ENCODE measurements around the gene GON7.

Gene GON7

DNA sequence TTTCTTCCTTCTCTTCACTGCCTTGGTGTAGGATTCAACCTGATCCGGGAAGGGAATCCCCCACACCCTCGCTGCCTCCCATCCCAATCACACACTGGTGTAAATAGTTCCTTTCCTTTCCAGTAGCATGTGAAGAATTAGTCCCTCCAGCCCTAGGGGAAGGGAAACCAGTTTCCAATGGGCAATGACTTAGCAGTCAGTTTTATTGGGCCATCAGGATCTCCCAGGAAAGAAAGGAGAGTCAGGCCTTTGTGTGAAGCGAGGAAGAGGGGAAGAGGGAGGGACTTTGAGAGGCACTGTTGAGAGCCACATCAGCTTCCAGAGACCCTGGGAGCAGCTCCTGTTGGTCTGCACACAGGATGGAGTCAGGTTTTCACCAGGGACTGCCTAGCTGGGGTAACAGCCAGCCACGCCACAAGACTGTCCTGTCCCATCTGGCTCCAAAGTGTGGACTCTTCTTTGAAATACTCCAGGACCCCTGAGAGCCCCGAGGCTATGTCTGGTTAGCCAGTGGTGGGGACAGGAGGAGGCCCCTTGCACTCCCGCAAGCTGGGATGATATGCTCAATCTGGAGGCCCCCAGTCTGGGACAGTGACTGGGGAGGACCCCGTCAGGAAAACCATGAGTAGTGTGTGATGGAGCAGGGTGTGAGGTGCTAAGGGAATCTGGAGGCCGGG lies 50.0 kb downstream of the GON7 start:
- TF ChIP-seq FOXM1 (IDR thresholded peaks at IDR 0.05; ENCODE audit: borderline replicate concordance, low read depth) (no peak), EGR1 (IDR thresholded peaks at IDR 0.05) (no peak), CREB1 (IDR thresholded peaks at IDR 0.05; ENCODE audit: low read depth) (no peak), EP300 (IDR thresholded peaks at IDR 0.05; ENCODE audit: borderline replicate concordance) (no peak), CEBPB (IDR thresholded peaks at IDR 0.05) (no peak), TAF1 (IDR thresholded peaks at IDR 0.05; ENCODE audit: low read depth) (no peak), TEAD4 (IDR thresholded peaks at IDR 0.05) (no peak), ZBTB7A (IDR thresholded peaks at IDR 0.05; ENCODE audit: low read depth) (no peak), YY1 (IDR thresholded peaks at IDR 0.05; ENCODE audit: low read depth) (no peak), TCF12 (IDR thresholded peaks at IDR 0.05; ENCODE audit: low read depth) (no peak), NFIC (IDR thresholded peaks at IDR 0.05) (no peak), RAD21 (IDR thresholded peaks at IDR 0.05; ENCODE audit: low read depth) (no peak)
- TF ChIP-seq, protein P1, sequence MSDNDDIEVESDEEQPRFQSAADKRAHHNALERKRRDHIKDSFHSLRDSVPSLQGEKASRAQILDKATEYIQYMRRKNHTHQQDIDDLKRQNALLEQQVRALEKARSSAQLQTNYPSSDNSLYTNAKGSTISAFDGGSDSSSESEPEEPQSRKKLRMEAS (IDR thresholded peaks at IDR 0.05), result no peak
- TF ChIP-seq, protein P2, sequence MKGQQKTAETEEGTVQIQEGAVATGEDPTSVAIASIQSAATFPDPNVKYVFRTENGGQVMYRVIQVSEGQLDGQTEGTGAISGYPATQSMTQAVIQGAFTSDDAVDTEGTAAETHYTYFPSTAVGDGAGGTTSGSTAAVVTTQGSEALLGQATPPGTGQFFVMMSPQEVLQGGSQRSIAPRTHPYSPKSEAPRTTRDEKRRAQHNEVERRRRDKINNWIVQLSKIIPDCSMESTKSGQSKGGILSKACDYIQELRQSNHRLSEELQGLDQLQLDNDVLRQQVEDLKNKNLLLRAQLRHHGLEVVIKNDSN (IDR thresholded peaks at IDR 0.05), result no peak
- TF ChIP-seq, protein P3, sequence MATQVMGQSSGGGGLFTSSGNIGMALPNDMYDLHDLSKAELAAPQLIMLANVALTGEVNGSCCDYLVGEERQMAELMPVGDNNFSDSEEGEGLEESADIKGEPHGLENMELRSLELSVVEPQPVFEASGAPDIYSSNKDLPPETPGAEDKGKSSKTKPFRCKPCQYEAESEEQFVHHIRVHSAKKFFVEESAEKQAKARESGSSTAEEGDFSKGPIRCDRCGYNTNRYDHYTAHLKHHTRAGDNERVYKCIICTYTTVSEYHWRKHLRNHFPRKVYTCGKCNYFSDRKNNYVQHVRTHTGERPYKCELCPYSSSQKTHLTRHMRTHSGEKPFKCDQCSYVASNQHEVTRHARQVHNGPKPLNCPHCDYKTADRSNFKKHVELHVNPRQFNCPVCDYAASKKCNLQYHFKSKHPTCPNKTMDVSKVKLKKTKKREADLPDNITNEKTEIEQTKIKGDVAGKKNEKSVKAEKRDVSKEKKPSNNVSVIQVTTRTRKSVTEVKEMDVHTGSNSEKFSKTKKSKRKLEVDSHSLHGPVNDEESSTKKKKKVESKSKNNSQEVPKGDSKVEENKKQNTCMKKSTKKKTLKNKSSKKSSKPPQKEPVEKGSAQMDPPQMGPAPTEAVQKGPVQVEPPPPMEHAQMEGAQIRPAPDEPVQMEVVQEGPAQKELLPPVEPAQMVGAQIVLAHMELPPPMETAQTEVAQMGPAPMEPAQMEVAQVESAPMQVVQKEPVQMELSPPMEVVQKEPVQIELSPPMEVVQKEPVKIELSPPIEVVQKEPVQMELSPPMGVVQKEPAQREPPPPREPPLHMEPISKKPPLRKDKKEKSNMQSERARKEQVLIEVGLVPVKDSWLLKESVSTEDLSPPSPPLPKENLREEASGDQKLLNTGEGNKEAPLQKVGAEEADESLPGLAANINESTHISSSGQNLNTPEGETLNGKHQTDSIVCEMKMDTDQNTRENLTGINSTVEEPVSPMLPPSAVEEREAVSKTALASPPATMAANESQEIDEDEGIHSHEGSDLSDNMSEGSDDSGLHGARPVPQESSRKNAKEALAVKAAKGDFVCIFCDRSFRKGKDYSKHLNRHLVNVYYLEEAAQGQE (IDR thresholded peaks at IDR 0.05; ENCODE audit: low read depth), result no peak

DNA sequence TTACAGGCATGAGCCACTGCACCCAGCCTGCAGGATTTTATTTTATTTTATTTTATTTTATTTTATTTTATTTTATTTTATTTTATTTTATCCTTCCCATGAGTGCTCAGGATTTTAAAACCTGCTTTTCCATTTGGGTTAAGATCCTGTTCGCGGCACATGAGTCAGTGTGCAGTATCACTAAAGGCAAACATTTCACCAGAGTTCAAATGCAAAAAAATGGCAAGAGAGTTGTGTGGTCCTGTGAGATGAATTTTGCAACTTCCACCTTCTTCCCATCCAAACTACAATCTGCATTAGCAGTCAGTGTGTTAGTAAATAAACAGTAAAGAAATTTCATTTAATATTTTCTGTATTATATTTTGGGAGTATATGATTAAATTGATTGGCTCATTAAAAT lies 51.2 kb downstream of the GON7 start:
- TF ChIP-seq RAD21 (IDR thresholded peaks at IDR 0.05; ENCODE audit: low read depth) (no peak), CEBPB (IDR thresholded peaks at IDR 0.05) (no peak), TAF1 (IDR thresholded peaks at IDR 0.05; ENCODE audit: low read depth) (no peak), EP300 (IDR thresholded peaks at IDR 0.05; ENCODE audit: borderline replicate concordance) (no peak), YY1 (IDR thresholded peaks at IDR 0.05; ENCODE audit: low read depth) (no peak), TEAD4 (IDR thresholded peaks at IDR 0.05) (no peak), NFIC (IDR thresholded peaks at IDR 0.05) (no peak)
- TF ChIP-seq, protein P3 (IDR thresholded peaks at IDR 0.05; ENCODE audit: low read depth), result no peak
- TF ChIP-seq, protein P2 (IDR thresholded peaks at IDR 0.05), result no peak
- TF ChIP-seq, protein P1 (IDR thresholded peaks at IDR 0.05), result no peak

DNA sequence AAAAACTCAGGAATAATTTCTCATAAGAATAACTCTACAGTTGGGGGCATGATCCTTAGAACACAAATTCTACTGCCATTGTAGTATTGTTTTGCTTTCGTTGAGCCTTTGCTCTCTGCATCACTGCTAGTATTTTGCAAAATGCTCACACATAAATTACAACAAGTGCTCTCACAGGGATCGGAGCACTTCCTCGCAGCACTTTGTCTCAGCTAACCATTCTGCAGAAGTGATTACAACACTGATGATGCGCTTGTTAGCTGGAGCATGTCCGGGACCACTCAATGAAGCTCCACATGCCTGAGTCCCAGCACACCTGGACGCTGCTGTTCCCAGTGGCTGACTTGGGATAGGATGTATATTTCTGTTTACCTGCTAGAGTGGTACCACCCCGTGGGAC lies 53.7 kb downstream of the GON7 start:
- TF ChIP-seq, protein P2 (IDR thresholded peaks at IDR 0.05), result no peak
- no peak for TF ChIP-seq CEBPB (IDR thresholded peaks at IDR 0.05)
- no peak for TF ChIP-seq CREB1 (IDR thresholded peaks at IDR 0.05; ENCODE audit: low read depth)
- TF ChIP-seq EGR1 (IDR thresholded peaks at IDR 0.05), result no peak
- TF ChIP-seq ZBTB7A (IDR thresholded peaks at IDR 0.05; ENCODE audit: low read depth), result no peak
- TF ChIP-seq EP300 (IDR thresholded peaks at IDR 0.05; ENCODE audit: borderline replicate concordance), result no peak
- TF ChIP-seq YY1 (IDR thresholded peaks at IDR 0.05; ENCODE audit: low read depth), result no peak
- no peak for TF ChIP-seq TEAD4 (IDR thresholded peaks at IDR 0.05)
- TF ChIP-seq, protein P1 (IDR thresholded peaks at IDR 0.05), result no peak
- no peak for TF ChIP-seq TCF12 (IDR thresholded peaks at IDR 0.05; ENCODE audit: low read depth)

Measured in Ishikawa (cell line).